Left ventricle myocardium inferior (tissue), 1 donor: Measurements from ENCODE around the gene ESPNL. TPM values are rescaled to one million over a fixed set of nuclear protein-coding genes. Genes with fewer than 3 reads are reported as not detected.

Experiments
- DNase-seq: peaks from one replicate; pipeline ENCODE4 v3.0.0-alpha.2; 2020
- H3K27ac ChIP-seq: fragments of 200-600 bp; replicated peaks from 2 replicates; pipeline ENCODE4 v1.8.0; 2021
- H3K27me3 ChIP-seq: fragments of 200-600 bp; 2 replicates; pipeline ENCODE4 v1.8.0; 2021; ENCODE audit warnings: low read depth
- H3K36me3 ChIP-seq: fragments of 200-600 bp; 2 replicates; pipeline ENCODE4 v1.8.0; 2021
- H3K4me1 ChIP-seq: fragments of 200-600 bp; 2 replicates; pipeline ENCODE4 v1.8.0; 2021
- H3K4me3 ChIP-seq: fragments of 200-600 bp; 2 replicates; pipeline ENCODE4 v1.8.0; 2021; ENCODE audit warnings: mild to moderate bottlenecking, moderate library complexity
- H3K9me3 ChIP-seq: fragments of 200-600 bp; replicated peaks from 2 replicates; pipeline ENCODE4 v1.8.0; 2021
- CTCF ChIP-seq: fragments of 200-600 bp; IDR thresholded peaks from 2 replicates; pipeline ENCODE4 v1.8.0; 2021; ENCODE audit warnings: antibody characterized with exemption, mild to moderate bottlenecking, borderline replicate concordance
- intact Hi-C: fragments of 100-400 bp; cut with micrococcal nuclease; formaldehyde crosslinking; loops from one replicate; pipeline ENCODE4 v1.11.0; 2022
- total RNA-seq: library from RNA; stranded (reverse); fragmentation: NEBNext Ultra II Directional; extraction: Animal tissue kit (Norgen Biotek cat#: 25700); gene quantifications from one replicate; pipeline ENCODE4 v1.2.1, GENCODE V29; 2021
- donor health status: DM: no; HTN: yes; CAD: no; lungs with severe emphysema.

ESPNL gene
- total RNA-seq, 1 donor from 2014 or later, result not detected

- no peak overlapping the region for H3K4me3 ChIP-seq
- no peaks in the 10 kb centered on the region for H3K36me3 ChIP-seq
- no peak for TF ChIP-seq CTCF
- no peak overlapping the region for H3K27ac ChIP-seq
- no peaks in the 10 kb centered on the region for H3K27me3 ChIP-seq
- intact Hi-C loops, result no loop called here
- H3K4me1 ChIP-seq, result peaks cover 9% of the 10 kb centered on the region
- DNase-seq, result no peak
- H3K9me3 ChIP-seq, result no peaks in the 10 kb centered on the region
These were observed 5.0 kb upstream of the ESPNL start for GRCh38 chr2:238095143-238095542.

- H3K27ac ChIP-seq, result no peak overlapping the region
- intact Hi-C loops, result no loop called here
- no peaks in the 10 kb centered on the region for H3K36me3 ChIP-seq
- TF ChIP-seq CTCF, result no peak
- no peaks in the 10 kb centered on the region for H3K9me3 ChIP-seq
- H3K4me3 ChIP-seq, result no peak overlapping the region
- H3K4me1 ChIP-seq, result peaks cover 9% of the 10 kb centered on the region
- no peak for DNase-seq
- H3K27me3 ChIP-seq, result no peaks in the 10 kb centered on the region
These were observed 3.7 kb upstream of the ESPNL start for GRCh38 chr2:238096311-238097011.

- no peak for TF ChIP-seq CTCF
- intact Hi-C loops, result no loop called here
- no peaks in the 10 kb centered on the region for H3K9me3 ChIP-seq
- no peak overlapping the region for H3K27ac ChIP-seq
- H3K36me3 ChIP-seq, result no peaks in the 10 kb centered on the region
- peaks cover 9% of the 10 kb centered on the region for H3K4me1 ChIP-seq
- no peak overlapping the region for H3K4me3 ChIP-seq
- no peak for DNase-seq
- H3K27me3 ChIP-seq, result no peaks in the 10 kb centered on the region
These were observed 2.7 kb upstream of the ESPNL start for GRCh38 chr2:238097201-238097987.

- intact Hi-C loops, result no loop called here
- Histone ChIP-seq H3K36me3 (no peaks in the 10 kb centered on the region), H3K4me1 (peaks cover 9% of the 10 kb centered on the region), H3K27me3 (no peaks in the 10 kb centered on the region), H3K9me3 (no peaks in the 10 kb centered on the region), H3K27ac (peak overlapping the region; percentile 45), H3K4me3 (no peak overlapping the region)
- TF ChIP-seq CTCF, result no peak
- peak; percentile 50 for DNase-seq
These were observed 1.9 kb upstream of the ESPNL start for GRCh38 chr2:238097988-238098871.
